C4-2B (cell line): ENCODE data around the gene CAMTA1.

Source experiments
- CTCF ChIP-seq: fragments of 450-650 bp; conservative IDR thresholded peaks from 2 replicates; pipeline ENCODE4 v1.5.1; 2017; ENCODE audit warnings: mild to moderate bottlenecking
- ZFX ChIP-seq: fragments of 450-650 bp; IDR thresholded peaks from 2 replicates; pipeline ENCODE4 v1.6.1; 2017

GRCh38 chr1:7664893-7665250, 879.6 kb downstream of the CAMTA1 start:
- TF ChIP-seq CTCF (no peak), ZFX (no peak)
